Body of pancreas (tissue), 4 donors: ENCODE measurements around the gene TBC1D20.

Experiments used
- CTCF ChIP-seq, 7 experiments: fragments of 450-650 bp in 4 of 7; fragments of 200-600 bp in 3 of 7; sonication (generic) in 3 of 7; IDR thresholded peaks; one replicate each; pipeline ENCODE4 v1.5.1; 2016 to 2019; ENCODE audit warnings: antibody characterized with exemption in 7 of 7
- POLR2A ChIP-seq, 3 donors: fragments of 450-650 bp; IDR thresholded peaks; one replicate each; pipeline ENCODE4 v1.6.1; 2016; ENCODE audit warnings: antibody characterized with exemption in 3 of 3, mild to moderate bottlenecking in 2 of 3

GRCh38 chr20:460707-461106, 1.6 kb downstream of the TBC1D20 start:
- TF ChIP-seq CTCF (IDR thresholded peaks at IDR 0.05) (no peak), POLR2A (IDR thresholded peaks at IDR 0.05) (no peak)
